Mesenchymal stem cell (in vitro differentiated cells and primary cell): ENCODE measurements around the gene ALOX15B.

ENCODE experiments used
- DNase-seq: peaks from one replicate; pipeline ENCODE4 v3.0.0-alpha.2; 2013
- H2AFZ ChIP-seq: one replicate; pipeline ENCODE4 v1.6.1; 2013; ENCODE audit warnings: low read depth, mild to moderate bottlenecking, control low read depth, inconsistent platforms, low read length, moderate library complexity
- H2AK5ac ChIP-seq: 2 replicates; pipeline ENCODE4 v1.6.1; 2013; ENCODE audit warnings: low read length, moderate library complexity, mild to moderate bottlenecking, inconsistent platforms; ENCODE audit not compliant: severe bottlenecking
- H2BK120ac ChIP-seq: one replicate; pipeline ENCODE4 v1.6.1; 2013; ENCODE audit warnings: low read depth, mild to moderate bottlenecking, inconsistent platforms, low read length, moderate library complexity
- H2BK12ac ChIP-seq, 2 experiments: one replicate each; pipeline ENCODE4 v1.6.1; 2013; ENCODE audit warnings: inconsistent platforms in 2 of 2, low read length in 2 of 2, mild to moderate bottlenecking in 2 of 2, moderate library complexity in 2 of 2, control low read depth in 1 of 2
- H2BK15ac ChIP-seq: one replicate; pipeline ENCODE4 v1.6.1; 2013; ENCODE audit warnings: mild to moderate bottlenecking, low read depth, inconsistent platforms; ENCODE audit not compliant: poor library complexity, severe bottlenecking
- H2BK5ac ChIP-seq: 2 replicates; pipeline ENCODE4 v1.6.1; 2013; ENCODE audit warnings: low read depth, mild to moderate bottlenecking, low read length, control low read depth, inconsistent platforms; ENCODE audit not compliant: poor library complexity, severe bottlenecking
- H3K14ac ChIP-seq, 2 experiments: one replicate each; pipeline ENCODE4 v1.6.1; 2013; ENCODE audit warnings: inconsistent platforms in 2 of 2, low read length in 2 of 2, control low read depth in 1 of 2, mild to moderate bottlenecking in 1 of 2, moderate library complexity in 1 of 2
- H3K18ac ChIP-seq, 2 experiments: one replicate each; pipeline ENCODE4 v1.6.1; 2013; ENCODE audit warnings: inconsistent platforms in 2 of 2, low read length in 2 of 2, control low read depth in 1 of 2, low read depth in 1 of 2, mild to moderate bottlenecking in 1 of 2
- H3K23ac ChIP-seq, 2 experiments: one replicate each; pipeline ENCODE4 v1.6.1; 2013; ENCODE audit warnings: inconsistent platforms in 2 of 2, low read length in 2 of 2, mild to moderate bottlenecking in 2 of 2, moderate library complexity in 2 of 2, control low read depth in 1 of 2
- H3K27ac ChIP-seq: 2 replicates; pipeline ENCODE4 v1.5.1; 2013; ENCODE audit warnings: mild to moderate bottlenecking, moderate library complexity, low read length, control low read depth, inconsistent platforms; ENCODE audit not compliant: poor library complexity, severe bottlenecking
- H3K27me3 ChIP-seq, 2 experiments: 2 replicates each; pipeline versions ENCODE4 v1.6.1 to v1.7.0; 2013; ENCODE audit warnings: low read length in 2 of 2, mild to moderate bottlenecking in 2 of 2, moderate library complexity in 2 of 2, control low read depth in 1 of 2, inconsistent platforms in 1 of 2; ENCODE audit not compliant: control insufficient read depth in 1 of 2, insufficient read depth in 1 of 2
- H3K36me3 ChIP-seq, 2 experiments: 2 replicates each; pipeline versions ENCODE4 v1.6.1 to v1.7.0; 2013; ENCODE audit warnings: low read length in 2 of 2, control low read depth in 1 of 2, inconsistent platforms in 1 of 2, low read depth in 1 of 2, mild to moderate bottlenecking in 1 of 2; ENCODE audit not compliant: insufficient read depth in 2 of 2, control insufficient read depth in 1 of 2
- H3K4ac ChIP-seq, 2 experiments: one replicate each; pipeline ENCODE4 v1.6.1; 2013; ENCODE audit warnings: inconsistent platforms in 2 of 2, low read length in 2 of 2, mild to moderate bottlenecking in 2 of 2, moderate library complexity in 2 of 2, control low read depth in 1 of 2, low read depth in 1 of 2
- H3K4me1 ChIP-seq: 2 replicates; pipeline ENCODE4 v1.6.1; 2013; ENCODE audit warnings: low read depth, low read length, control low read depth; ENCODE audit not compliant: control insufficient read depth, insufficient read depth
- H3K4me2 ChIP-seq: 2 replicates; pipeline ENCODE4 v1.6.1; 2013; ENCODE audit warnings: low read length, mild to moderate bottlenecking, inconsistent platforms; ENCODE audit not compliant: poor library complexity, severe bottlenecking
- H3K4me3 ChIP-seq, 2 experiments: 2 replicates each; pipeline versions ENCODE4 v1.5.1 to v1.7.0; 2013; ENCODE audit warnings: low read length in 2 of 2, mild to moderate bottlenecking in 2 of 2, control low read depth in 1 of 2, low read depth in 1 of 2; ENCODE audit not compliant: insufficient read depth in 1 of 2
- H3K79me1 ChIP-seq: replicated peaks from 2 replicates; pipeline ENCODE4 v1.6.1; 2013; ENCODE audit warnings: mild to moderate bottlenecking, control low read depth, low read length, inconsistent platforms; ENCODE audit not compliant: poor library complexity, severe bottlenecking
- H3K9ac ChIP-seq: 2 replicates; pipeline ENCODE4 v1.7.0; 2013; ENCODE audit warnings: mild to moderate bottlenecking, low read length, moderate library complexity
- H3K9me3 ChIP-seq: 2 replicates; pipeline ENCODE4 v1.7.0; 2013; ENCODE audit warnings: mild to moderate bottlenecking, low read length; ENCODE audit not compliant: control insufficient read depth
- H4K8ac ChIP-seq: one replicate; pipeline ENCODE4 v1.6.1; 2013; ENCODE audit warnings: inconsistent platforms, mild to moderate bottlenecking, low read length, moderate library complexity
- H4K91ac ChIP-seq: one replicate; pipeline ENCODE4 v1.6.1; 2013; ENCODE audit warnings: mild to moderate bottlenecking, low read length, inconsistent platforms
- WGBS: methylation state at CpG from one replicate; pipeline ENCODE4 v1.1.7; 2013; ENCODE audit warnings: mixed read lengths; 5-methylcytosine and 5-hydroxymethylcytosine counted together

Gene ALOX15B

GRCh38 chr17:8071496-8071895 is 32.6 kb downstream of the ALOX15B start:
- Histone ChIP-seq H3K27me3 (peaks cover 87 to 89% of the 10 kb centered on the region in 2 experiments), H3K23ac (no peak overlapping the region), H3K36me3 (no peaks in the 10 kb centered on the region), H2AK5ac (no peak overlapping the region), H2BK5ac (no peak overlapping the region), H3K27ac (no peak overlapping the region), H3K4me2 (no peak overlapping the region), H2BK12ac (no peak overlapping the region), H3K18ac (no peak overlapping the region), H2BK120ac (no peak overlapping the region), H3K4ac (no peak overlapping the region), H4K8ac (no peak overlapping the region), H2AFZ (no peak overlapping the region), H2BK15ac (no peak overlapping the region), H3K14ac (no peak overlapping the region), H4K91ac (no peak overlapping the region), H3K4me1 (peaks cover 10% of the 10 kb centered on the region), H3K9me3 (no peaks in the 10 kb centered on the region), H3K4me3 (no peak overlapping the region), H3K9ac (no peak overlapping the region), H3K79me1 (no peaks in the 10 kb centered on the region)
- WGBS: 93% methylated on average over 12 of the region's 12 CpGs
- no peak for DNase-seq

GRCh38 chr17:8072341-8072728 is 33.5 kb downstream of the ALOX15B start:
- no peaks in the 10 kb centered on the region for H3K9me3 ChIP-seq
- H2BK5ac ChIP-seq: no peak overlapping the region
- no peak overlapping the region for H2AFZ ChIP-seq
- H3K18ac ChIP-seq: no peak overlapping the region
- H3K9ac ChIP-seq: no peak overlapping the region
- no peak overlapping the region for H3K4me2 ChIP-seq
- H4K8ac ChIP-seq: no peak overlapping the region
- no peak overlapping the region for H3K27ac ChIP-seq
- H3K4me3 ChIP-seq: no peak overlapping the region
- H3K4me1 ChIP-seq: peaks cover 10% of the 10 kb centered on the region
- H2BK15ac ChIP-seq: no peak overlapping the region
- H2AK5ac ChIP-seq: no peak overlapping the region
- H3K79me1 ChIP-seq: no peaks in the 10 kb centered on the region
- H3K36me3 ChIP-seq: no peaks in the 10 kb centered on the region
- H3K14ac ChIP-seq: no peak overlapping the region
- H2BK12ac ChIP-seq: no peak overlapping the region
- no peak overlapping the region for H4K91ac ChIP-seq
- 4% methylated on average over 26 of the region's 28 CpGs for WGBS
- H3K27me3 ChIP-seq: peaks cover 87 to 89% of the 10 kb centered on the region in 2 experiments
- no peak for DNase-seq
- H3K23ac ChIP-seq: no peak overlapping the region
- H2BK120ac ChIP-seq: no peak overlapping the region
- no peak overlapping the region for H3K4ac ChIP-seq

GRCh38 chr17:8072729-8073461 is 34.0 kb downstream of the ALOX15B start:
- no peak overlapping the region for H4K91ac ChIP-seq
- H2AFZ ChIP-seq: no peak overlapping the region
- no peaks in the 10 kb centered on the region for H3K79me1 ChIP-seq
- H3K9me3 ChIP-seq: no peaks in the 10 kb centered on the region
- H2BK12ac ChIP-seq: no peak overlapping the region
- no peak overlapping the region for H2BK5ac ChIP-seq
- 10% methylated on average over 27 of the region's 40 CpGs for WGBS
- H3K36me3 ChIP-seq: no peaks in the 10 kb centered on the region
- peaks cover 87 to 88% of the 10 kb centered on the region in 2 experiments for H3K27me3 ChIP-seq
- peaks cover 10% of the 10 kb centered on the region for H3K4me1 ChIP-seq
- H3K23ac ChIP-seq: peak overlapping the region in 1 of 2 experiments; percentile 3
- no peak overlapping the region for H2BK15ac ChIP-seq
- H2BK120ac ChIP-seq: no peak overlapping the region
- H3K14ac ChIP-seq: no peak overlapping the region
- no peak overlapping the region for H2AK5ac ChIP-seq
- H3K18ac ChIP-seq: no peak overlapping the region
- no peak overlapping the region for H3K4me2 ChIP-seq
- H4K8ac ChIP-seq: no peak overlapping the region
- H3K4ac ChIP-seq: no peak overlapping the region
- H3K9ac ChIP-seq: no peak overlapping the region
- H3K4me3 ChIP-seq: peak overlapping the region in 1 of 2 experiments; percentile 33
- H3K27ac ChIP-seq: no peak overlapping the region
- peak; percentile 22 for DNase-seq

GRCh38 chr17:8073627-8074484 is 35.0 kb downstream of the ALOX15B start:
- H3K36me3 ChIP-seq: no peaks in the 10 kb centered on the region
- H3K27ac ChIP-seq: no peak overlapping the region
- no peak overlapping the region for H3K14ac ChIP-seq
- no peak overlapping the region for H3K4ac ChIP-seq
- no peak overlapping the region for H3K4me3 ChIP-seq
- no peak overlapping the region for H4K91ac ChIP-seq
- H3K9ac ChIP-seq: no peak overlapping the region
- H2BK15ac ChIP-seq: no peak overlapping the region
- no peaks in the 10 kb centered on the region for H3K9me3 ChIP-seq
- H3K4me1 ChIP-seq: peaks cover 10% of the 10 kb centered on the region
- no peak overlapping the region for H2AFZ ChIP-seq
- H2AK5ac ChIP-seq: no peak overlapping the region
- peaks cover 86 to 88% of the 10 kb centered on the region in 2 experiments for H3K27me3 ChIP-seq
- no peak overlapping the region for H2BK12ac ChIP-seq
- H2BK120ac ChIP-seq: no peak overlapping the region
- no peak overlapping the region for H4K8ac ChIP-seq
- no peak overlapping the region for H2BK5ac ChIP-seq
- H3K23ac ChIP-seq: no peak overlapping the region
- no peak overlapping the region for H3K4me2 ChIP-seq
- WGBS: 10% methylated on average over 28 of the region's 28 CpGs
- H3K79me1 ChIP-seq: no peaks in the 10 kb centered on the region
- peak; percentile 62 for DNase-seq
- no peak overlapping the region for H3K18ac ChIP-seq
